Keratinocyte (primary cell): ENCODE measurements around the gene TPM1. TPM values are rescaled to one million over a fixed set of nuclear protein-coding genes. Genes with fewer than 3 reads are reported as not detected.

Experiments used
- DNase-seq: peaks from one replicate; pipeline ENCODE4 v3.0.0-alpha.2; 2011; ENCODE audit warnings: low read depth, missing footprints, low spot score
- FAIRE-seq: peaks from 2 replicates; lab custom pipeline; 2011; peaks lifted over from hg19 to GRCh38; lab: Jason Lieb, UNC
- H2AFZ ChIP-seq: 2 replicates; pipeline ENCODE4 v1.6.0; 2012; ENCODE audit warnings: low read length, control low read depth, inconsistent platforms; ENCODE audit not compliant: control insufficient read depth
- H3K27ac ChIP-seq: 2 replicates; pipeline ENCODE4 v1.5.1; 2011; ENCODE audit warnings: low read length; ENCODE audit not compliant: control insufficient read depth, insufficient read depth
- H3K27me3 ChIP-seq: 3 replicates; pipeline ENCODE4 v1.6.0; 2011; ENCODE audit warnings: low read length; ENCODE audit not compliant: control insufficient read depth, insufficient read depth; ENCODE audit errors: extremely low read depth
- H3K36me3 ChIP-seq, 2 experiments: 2 replicates in 1 of 2; 3 replicates in 1 of 2; pipeline ENCODE4 v1.5.1; 2011; ENCODE audit warnings: low read length in 2 of 2, mild to moderate bottlenecking in 1 of 2; ENCODE audit not compliant: control insufficient read depth in 2 of 2, insufficient read depth in 2 of 2; ENCODE audit errors: extremely low read depth in 1 of 2
- H3K4me1 ChIP-seq: 3 replicates; pipeline ENCODE4 v1.5.1; 2011; ENCODE audit warnings: low read length; ENCODE audit not compliant: control insufficient read depth, insufficient read depth; ENCODE audit errors: extremely low read depth
- H3K4me2 ChIP-seq: 3 replicates; pipeline ENCODE4 v1.6.0; 2011; ENCODE audit warnings: low read depth, low read length; ENCODE audit not compliant: control insufficient read depth, insufficient read depth; ENCODE audit errors: extremely low read depth
- H3K4me3 ChIP-seq, 3 experiments: fragments of 200-600 bp in 1 of 3; sonication (generic) in 1 of 3; 2 replicates in 2 of 3; 3 replicates in 1 of 3; pipeline ENCODE4 v1.5.1; 2011 to 2016; ENCODE audit warnings: low read length in 3 of 3, mild to moderate bottlenecking in 3 of 3, control low read depth in 2 of 3, inconsistent platforms in 1 of 3, low read depth in 1 of 3, mixed read lengths in 1 of 3, mixed run types in 1 of 3, moderate library complexity in 1 of 3; ENCODE audit not compliant: control insufficient read depth in 2 of 3, insufficient read depth in 2 of 3; ENCODE audit errors: extremely low read depth in 1 of 3
- H3K79me2 ChIP-seq: 2 replicates; pipeline ENCODE4 v1.6.0; 2012; ENCODE audit warnings: low read length; ENCODE audit not compliant: control insufficient read depth, insufficient read depth
- H3K9ac ChIP-seq: 3 replicates; pipeline ENCODE4 v1.6.0; 2011; ENCODE audit warnings: low read length; ENCODE audit not compliant: control insufficient read depth, insufficient read depth; ENCODE audit errors: extremely low read depth
- H3K9me1 ChIP-seq: 3 replicates; pipeline ENCODE4 v1.6.0; 2011; ENCODE audit warnings: low read length; ENCODE audit not compliant: control insufficient read depth, insufficient read depth; ENCODE audit errors: extremely low read depth
- H3K9me3 ChIP-seq: 2 replicates; pipeline ENCODE4 v1.5.1; 2012; ENCODE audit warnings: low read depth, low read length; ENCODE audit not compliant: control insufficient read depth
- H4K20me1 ChIP-seq: 3 replicates; pipeline ENCODE4 v1.6.0; 2011; ENCODE audit warnings: low read length; ENCODE audit not compliant: control insufficient read depth, insufficient read depth; ENCODE audit errors: extremely low read depth
- EZH2 ChIP-seq: IDR thresholded peaks from one replicate; pipeline ENCODE4 v1.6.1; 2012; ENCODE audit warnings: inconsistent platforms, mild to moderate bottlenecking, low read length, moderate library complexity
- dilution Hi-C: fragments of 300-500 bp; cut with MboI; formaldehyde crosslinking; loops from one replicate; pipeline ENCODE4 v1.7.0; 2020; ENCODE audit warnings: low sequenced_read_pairs; ENCODE audit not compliant: extremely low pct_ligation_motif_present
- polyA plus RNA-seq, 5 experiments: library from polyadenylated mRNA; depleted of rRNA in 3 of 5; stranded (reverse) in 3 of 5; stranded (forward) in 1 of 5; unstranded in 1 of 5; fragments of >200 nt; gene quantifications; 1 replicate in 1 of 5; 2 replicates in 3 of 5; 3 replicates in 1 of 5; pipeline versions ENCODE4 v1.2.1 to v1.2.3, GENCODE V29; 2011 to 2012; ENCODE audit warnings: missing spikeins in 2 of 5, low read depth in 1 of 5, low replicate concordance in 1 of 5
- TF ChIP-seq, protein P1 (sequence below), 3 experiments: IDR thresholded peaks in 1 of 3; conservative IDR thresholded peaks in 1 of 3; optimal IDR thresholded peaks in 1 of 3; 2 replicates in 2 of 3; 3 replicates in 1 of 3; pipeline versions ENCODE3 to v1.5.1; 2011; ENCODE audit warnings: low read length in 3 of 3, mild to moderate bottlenecking in 3 of 3, moderate library complexity in 2 of 3, control low read depth in 1 of 3, inconsistent platforms in 1 of 3; ENCODE audit not compliant: insufficient read depth in 2 of 3; ENCODE audit errors: extremely low read depth in 1 of 3

The TPM1 gene
- polyA plus RNA-seq, 1 donor (not counting 4 experiments of a cell fraction or from before 2014, with no cell fraction given): 370 TPM

DNA sequence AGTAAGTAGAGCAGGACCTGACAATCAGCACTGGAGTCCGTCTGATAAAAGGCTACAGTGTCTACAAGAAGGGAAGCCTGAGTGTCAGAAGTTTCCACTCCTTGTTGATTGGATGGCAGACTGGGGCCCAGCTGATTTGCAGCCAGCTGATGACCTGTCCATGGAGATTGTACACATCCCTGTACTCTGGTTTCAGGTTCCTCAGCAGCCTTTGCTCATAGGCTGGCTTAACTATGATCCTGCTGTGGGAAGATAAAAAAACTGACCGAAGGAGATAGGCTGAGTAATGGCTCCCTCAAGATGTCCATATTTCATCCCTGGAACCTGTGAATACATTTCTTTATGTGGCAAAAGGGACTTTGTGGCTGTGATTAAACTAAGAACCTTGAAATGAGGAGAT lies 67.4 kb downstream of the TPM1 start:
- dilution Hi-C loops: no loop called here
- no peaks in the 10 kb centered on the region for H3K36me3 ChIP-seq
- no peak overlapping the region for H3K9ac ChIP-seq
- H3K9me1 ChIP-seq: no peaks in the 10 kb centered on the region
- no peak overlapping the region for H2AFZ ChIP-seq
- H3K79me2 ChIP-seq: no peaks in the 10 kb centered on the region
- DNase-seq (no peak), FAIRE-seq (no peak)
- no peak overlapping the region for H3K4me2 ChIP-seq
- H3K9me3 ChIP-seq: no peaks in the 10 kb centered on the region
- no peaks in the 10 kb centered on the region for H3K27me3 ChIP-seq
- no peak for TF ChIP-seq EZH2
- TF ChIP-seq, protein P1, sequence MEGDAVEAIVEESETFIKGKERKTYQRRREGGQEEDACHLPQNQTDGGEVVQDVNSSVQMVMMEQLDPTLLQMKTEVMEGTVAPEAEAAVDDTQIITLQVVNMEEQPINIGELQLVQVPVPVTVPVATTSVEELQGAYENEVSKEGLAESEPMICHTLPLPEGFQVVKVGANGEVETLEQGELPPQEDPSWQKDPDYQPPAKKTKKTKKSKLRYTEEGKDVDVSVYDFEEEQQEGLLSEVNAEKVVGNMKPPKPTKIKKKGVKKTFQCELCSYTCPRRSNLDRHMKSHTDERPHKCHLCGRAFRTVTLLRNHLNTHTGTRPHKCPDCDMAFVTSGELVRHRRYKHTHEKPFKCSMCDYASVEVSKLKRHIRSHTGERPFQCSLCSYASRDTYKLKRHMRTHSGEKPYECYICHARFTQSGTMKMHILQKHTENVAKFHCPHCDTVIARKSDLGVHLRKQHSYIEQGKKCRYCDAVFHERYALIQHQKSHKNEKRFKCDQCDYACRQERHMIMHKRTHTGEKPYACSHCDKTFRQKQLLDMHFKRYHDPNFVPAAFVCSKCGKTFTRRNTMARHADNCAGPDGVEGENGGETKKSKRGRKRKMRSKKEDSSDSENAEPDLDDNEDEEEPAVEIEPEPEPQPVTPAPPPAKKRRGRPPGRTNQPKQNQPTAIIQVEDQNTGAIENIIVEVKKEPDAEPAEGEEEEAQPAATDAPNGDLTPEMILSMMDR (optimal IDR thresholded peaks at IDR 0.05 in 1 of 3, IDR thresholded peaks at IDR 0.05 in 1 of 3, conservative IDR thresholded peaks at IDR 0.05 in 1 of 3; ENCODE audit: extremely low read depth in 1 of 3, insufficient read depth in 2 of 3, low read length in 3 of 3): no peak
- H3K4me3 ChIP-seq: no peak overlapping the region
- no peak overlapping the region for H3K27ac ChIP-seq
- H3K4me1 ChIP-seq: no peaks in the 10 kb centered on the region
- no peaks in the 10 kb centered on the region for H4K20me1 ChIP-seq

DNA sequence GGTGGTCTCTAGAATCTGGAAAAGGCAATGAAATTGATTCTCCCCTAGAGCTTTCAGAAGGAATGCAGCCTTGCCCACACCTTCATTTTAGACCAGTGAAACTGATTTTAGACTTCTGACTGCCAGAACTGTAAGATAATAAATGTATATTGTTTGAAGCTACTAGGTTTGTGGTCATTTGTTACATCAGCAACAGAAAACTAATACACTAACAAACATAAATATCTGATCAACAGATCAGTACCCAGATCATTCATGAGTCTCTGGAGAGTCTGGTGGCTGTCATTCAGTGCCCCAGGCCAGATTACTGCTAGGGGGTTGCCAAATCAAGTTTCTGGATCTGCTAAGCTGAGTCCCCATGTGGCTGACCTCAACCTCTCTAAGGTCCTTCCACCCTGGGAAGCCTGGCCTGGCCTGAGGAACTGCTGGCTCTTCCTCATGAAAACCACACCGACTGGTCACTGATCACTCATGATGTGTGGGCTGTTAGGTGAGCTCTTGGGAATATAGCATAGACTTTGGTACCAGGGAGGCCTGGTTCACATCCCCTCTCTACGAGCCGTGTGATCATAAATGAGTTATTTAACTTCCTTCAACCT lies 68.0 kb downstream of the TPM1 start:
- Histone ChIP-seq H3K79me2 (no peaks in the 10 kb centered on the region), H2AFZ (no peak overlapping the region), H3K27ac (no peak overlapping the region), H3K27me3 (no peaks in the 10 kb centered on the region), H3K9me1 (no peaks in the 10 kb centered on the region), H3K9ac (no peak overlapping the region), H3K4me3 (no peak overlapping the region), H3K36me3 (no peaks in the 10 kb centered on the region), H3K4me2 (no peak overlapping the region), H3K9me3 (no peaks in the 10 kb centered on the region), H3K4me1 (no peaks in the 10 kb centered on the region), H4K20me1 (no peaks in the 10 kb centered on the region)
- no peak for TF ChIP-seq EZH2
- TF ChIP-seq, protein P1 (optimal IDR thresholded peaks at IDR 0.05 in 1 of 3, IDR thresholded peaks at IDR 0.05 in 1 of 3, conservative IDR thresholded peaks at IDR 0.05 in 1 of 3; ENCODE audit: extremely low read depth in 1 of 3, insufficient read depth in 2 of 3, low read length in 3 of 3): no peak
- FAIRE-seq: no peak
- dilution Hi-C loops: no loop called here
- no peak for DNase-seq
